Measurements from ENCODE around the gene ALG14.

DNA sequence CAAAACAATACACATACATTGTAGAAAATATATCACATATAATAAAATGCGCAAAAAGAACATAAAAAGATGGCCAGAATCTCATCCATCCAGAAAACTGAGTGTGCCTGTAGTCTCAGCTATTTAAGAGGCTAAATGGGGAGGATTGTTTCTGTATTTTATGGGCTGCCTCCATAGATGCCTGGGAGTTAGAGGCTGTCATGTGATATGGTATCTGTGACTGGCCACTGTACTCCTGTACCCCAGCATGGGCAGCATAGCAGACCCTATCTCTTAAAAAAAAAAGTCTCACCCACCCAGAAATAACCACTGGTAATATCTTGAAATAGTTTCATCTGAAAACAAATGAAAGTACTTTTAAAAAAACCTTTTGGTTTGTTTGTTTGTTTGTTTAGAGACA lies 40.9 kb upstream of the ALG14 start:
- TF ChIP-seq CTCF (IDR thresholded peaks at IDR 0.05; ENCODE audit: insufficient read depth, low read length, poor library complexity, severe bottlenecking) (no peak), EZH2phosphoT487 (conservative IDR thresholded peaks at IDR 0.05; ENCODE audit: low read length) (no peak)
